ENCODE results near the gene PRR19.

The PRR19 gene

DNA sequence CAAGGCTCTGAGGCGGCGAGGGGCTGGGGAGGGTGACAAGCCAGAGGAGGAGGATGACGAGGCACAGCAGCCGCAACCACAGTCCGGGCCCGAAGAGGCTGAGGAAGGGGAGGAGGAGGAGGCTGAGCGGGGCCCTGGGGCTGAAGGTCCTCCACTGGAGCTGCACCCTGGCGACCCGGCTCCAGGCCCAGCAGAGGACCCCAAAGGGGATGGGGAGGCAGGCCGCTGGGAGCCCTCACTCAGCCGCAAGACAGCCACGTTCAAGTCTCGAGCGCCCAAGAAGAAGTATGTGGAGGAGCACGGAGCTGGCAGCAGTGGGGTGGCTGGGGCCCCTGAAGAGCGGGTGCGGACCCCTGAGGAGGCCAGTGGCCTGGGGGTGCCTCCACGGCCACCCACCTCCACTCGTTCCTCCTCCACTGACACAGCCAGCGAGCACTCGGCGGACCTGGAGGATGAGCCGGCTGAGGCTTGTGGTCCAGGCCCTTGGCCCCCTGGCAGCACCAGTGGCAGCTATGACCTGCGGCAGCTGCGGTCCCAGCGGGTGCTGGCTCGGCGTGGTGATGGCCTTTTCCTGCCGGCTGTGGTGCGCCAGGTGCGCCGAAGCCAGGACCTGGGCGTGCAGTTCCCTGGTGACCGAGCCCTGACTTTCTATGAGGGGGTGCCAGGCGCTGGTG, 29.9 kb upstream of the PRR19 start:
- no peak for DNase-seq

DNA sequence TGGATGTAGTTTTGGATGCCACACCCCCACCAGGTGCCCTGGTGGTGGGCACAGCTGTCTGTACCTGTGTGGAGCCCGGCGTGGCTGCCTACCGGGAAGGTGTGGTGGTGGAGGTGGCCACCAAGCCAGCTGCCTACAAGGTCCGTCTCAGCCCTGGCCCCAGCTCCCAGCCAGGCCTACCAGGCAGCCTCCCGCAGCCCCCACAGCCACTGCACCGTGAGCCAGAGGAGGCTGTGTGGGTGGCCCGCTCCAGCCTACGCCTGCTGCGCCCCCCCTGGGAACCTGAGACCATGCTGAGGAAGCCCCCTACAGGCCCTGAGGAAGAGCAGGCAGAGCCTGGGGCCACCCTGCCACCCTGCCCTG, 29.4 kb upstream of the PRR19 start:
- DNase-seq: no peak

DNA sequence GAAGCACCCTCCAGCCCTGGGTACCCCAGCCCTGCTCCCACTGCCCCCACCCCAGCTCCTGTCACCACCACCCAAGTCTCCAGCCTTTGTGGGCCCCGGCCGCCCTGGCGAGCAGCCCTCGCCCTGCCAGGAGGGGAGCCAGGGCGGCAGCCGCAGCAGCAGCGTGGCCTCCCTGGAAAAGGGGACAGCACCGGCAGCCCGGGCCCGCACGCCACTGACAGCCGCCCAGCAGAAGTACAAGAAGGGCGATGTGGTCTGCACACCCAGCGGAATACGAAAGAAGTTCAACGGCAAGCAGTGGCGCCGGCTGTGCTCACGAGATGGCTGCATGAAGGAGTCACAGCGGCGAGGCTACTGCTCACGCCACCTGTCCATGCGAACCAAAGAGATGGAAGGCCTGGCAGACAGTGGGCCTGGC, 28.9 kb upstream of the PRR19 start:
- no peak for DNase-seq

DNA sequence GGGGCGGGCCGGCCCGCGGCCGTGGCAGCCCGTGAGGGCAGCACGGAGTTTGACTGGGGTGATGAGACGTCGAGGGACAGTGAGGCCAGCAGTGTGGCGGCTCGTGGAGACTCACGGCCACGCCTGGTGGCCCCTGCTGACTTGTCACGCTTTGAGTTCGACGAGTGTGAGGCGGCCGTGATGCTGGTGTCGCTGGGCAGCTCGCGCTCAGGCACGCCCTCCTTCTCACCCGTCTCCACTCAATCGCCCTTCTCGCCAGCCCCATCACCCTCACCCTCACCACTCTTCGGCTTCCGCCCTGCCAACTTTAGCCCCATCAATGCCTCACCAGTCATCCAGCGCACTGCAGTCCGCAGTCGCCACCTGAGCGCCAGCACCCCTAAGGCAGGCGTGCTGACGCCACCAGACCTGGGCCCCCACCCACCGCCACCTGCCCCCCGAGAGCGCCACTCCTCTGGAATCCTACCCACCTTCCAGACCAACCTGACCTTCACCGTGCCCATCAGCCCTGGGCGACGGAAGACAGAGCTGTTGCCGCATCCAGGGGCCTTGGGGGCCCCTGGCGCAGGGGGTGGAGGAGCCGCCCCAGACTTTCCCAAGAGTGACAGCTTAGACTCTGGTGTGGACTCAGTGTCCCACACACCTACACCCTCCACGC, 28.4 kb upstream of the PRR19 start:
- DNase-seq: no peak

DNA sequence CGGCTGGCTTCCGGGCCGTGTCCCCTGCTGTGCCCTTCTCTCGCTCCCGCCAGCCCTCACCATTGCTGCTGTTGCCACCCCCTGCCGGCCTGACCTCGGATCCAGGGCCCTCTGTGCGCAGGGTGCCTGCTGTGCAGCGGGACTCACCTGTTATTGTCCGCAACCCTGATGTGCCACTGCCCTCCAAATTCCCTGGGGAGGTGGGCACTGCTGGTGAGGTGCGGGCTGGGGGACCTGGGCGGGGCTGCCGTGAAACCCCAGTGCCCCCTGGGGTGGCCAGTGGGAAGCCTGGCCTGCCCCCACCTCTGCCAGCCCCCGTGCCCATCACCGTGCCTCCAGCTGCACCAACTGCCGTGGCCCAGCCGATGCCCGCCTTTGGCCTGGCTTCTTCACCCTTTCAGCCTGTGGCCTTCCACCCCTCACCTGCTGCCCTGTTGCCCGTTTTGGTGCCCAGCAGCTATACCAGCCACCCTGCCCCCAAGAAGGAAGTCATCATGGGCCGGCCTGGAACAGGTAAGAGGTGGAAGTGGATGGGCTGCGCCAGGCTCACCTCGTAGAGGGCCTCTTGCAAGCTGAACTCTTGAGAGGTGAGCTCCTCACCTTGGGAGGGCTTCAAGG, 27.8 kb upstream of the PRR19 start:
- DNase-seq: no peak

DNA sequence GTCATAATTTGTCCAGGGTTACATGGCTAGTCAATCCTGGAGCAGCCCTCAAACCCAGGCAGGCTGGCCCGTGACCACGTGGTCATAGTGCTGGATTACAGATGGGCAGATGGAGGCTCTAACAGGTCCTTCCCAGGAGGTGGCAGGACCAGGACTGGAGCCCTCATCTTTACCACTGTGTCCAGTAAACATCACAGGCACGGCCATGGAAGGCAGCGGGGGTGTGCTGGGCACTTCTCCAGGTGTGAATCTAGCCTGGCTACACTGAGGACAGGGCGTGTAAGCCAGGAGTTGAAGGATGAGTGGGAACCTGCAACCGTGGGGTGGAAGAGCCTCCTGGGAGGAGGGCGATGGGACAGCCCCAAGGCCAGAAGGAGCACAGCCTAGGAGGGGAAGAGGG, 26.8 kb upstream of the PRR19 start:
- no peak for DNase-seq

DNA sequence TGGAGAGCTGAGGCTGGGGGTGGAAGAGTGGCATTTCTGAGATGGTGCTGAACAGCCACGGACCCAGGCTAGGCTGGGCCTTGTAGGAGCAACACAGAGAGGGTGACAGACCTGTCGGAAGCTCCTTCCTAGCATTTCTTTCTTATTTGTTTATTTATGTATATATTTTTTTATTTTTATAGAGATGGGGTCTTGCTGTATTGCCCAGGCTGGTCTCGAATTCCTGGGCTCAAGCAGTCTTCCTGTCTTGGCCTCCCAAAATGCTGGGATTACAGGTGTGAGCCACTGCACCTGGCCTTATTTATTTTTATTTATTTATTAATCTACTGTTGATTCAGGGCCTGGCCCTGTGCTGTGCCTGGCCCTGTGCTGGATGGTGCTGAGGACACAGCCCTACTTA, 26.4 kb upstream of the PRR19 start:
- no peak for DNase-seq

DNA sequence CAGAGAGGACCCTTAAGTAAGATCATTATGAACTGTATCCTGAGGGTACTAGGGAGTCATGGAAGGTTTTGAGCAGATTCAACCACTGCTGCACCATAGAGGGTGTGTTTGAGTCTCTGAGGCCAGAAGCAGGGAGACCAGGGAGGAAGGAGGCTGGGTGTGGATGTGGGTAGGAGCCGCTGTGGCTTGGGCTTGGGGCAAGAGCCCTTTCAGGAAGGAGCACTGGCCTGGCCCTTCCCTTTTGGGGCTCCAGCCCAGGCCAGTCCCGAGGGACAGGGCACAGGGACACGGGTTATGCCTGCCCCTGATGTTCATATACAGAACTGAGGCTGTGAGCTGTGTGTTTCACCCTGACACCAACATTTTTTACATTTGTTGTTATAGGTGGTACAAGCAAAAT, 25.6 kb upstream of the PRR19 start:
- DNase-seq: no peak

DNA sequence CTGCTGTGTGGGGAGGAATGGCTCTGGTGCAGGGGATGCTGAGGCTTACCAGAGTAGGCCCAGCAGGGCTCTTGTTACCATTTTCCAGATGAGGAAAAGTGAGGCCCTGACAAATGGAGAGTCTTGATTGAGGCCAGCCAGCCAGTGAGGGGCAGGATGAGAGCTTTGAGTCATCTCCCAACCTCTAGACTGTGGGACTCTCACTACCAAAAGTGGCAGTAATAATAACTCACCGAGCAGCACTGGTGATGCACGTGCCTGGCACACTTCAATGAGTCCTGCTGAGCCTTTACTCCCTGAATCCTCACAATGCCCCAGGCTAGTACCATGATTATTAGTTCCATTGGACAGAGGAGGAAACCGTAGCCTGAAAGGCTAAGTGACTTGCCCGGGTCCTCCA, 25.1 kb upstream of the PRR19 start:
- no peak for DNase-seq

DNA sequence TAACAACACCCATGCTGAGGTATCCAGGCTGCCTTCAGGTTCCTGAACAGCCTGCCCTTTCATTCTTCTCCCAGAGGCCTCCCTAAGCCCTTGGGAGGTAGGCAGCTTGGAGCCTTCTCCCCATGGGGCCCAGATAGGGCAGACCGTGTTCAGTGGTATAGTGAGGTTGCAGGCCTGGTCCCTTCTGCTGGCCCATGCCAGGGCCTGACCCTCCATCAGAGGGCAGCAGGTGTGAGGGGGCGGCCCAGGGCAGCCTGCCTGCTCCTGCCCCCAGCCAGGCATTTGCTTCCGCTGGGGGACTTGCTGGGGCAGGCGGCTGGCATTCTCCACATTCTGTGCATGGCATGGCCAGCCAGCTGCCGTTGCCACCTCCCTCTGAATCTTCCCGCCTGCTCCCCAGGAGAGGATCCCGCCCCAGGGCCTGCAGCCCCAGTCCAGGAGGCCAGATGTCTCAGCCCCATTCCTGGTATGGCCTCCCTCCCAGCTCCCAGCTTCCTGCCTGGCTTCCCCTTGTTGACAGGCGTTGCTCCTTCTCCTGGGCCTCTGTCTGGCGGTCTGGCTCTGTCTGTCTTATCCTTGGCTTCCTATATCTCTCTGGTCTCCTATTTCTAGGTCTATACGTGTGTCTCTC, 24.0 kb upstream of the PRR19 start:
- no peak for DNase-seq

DNA sequence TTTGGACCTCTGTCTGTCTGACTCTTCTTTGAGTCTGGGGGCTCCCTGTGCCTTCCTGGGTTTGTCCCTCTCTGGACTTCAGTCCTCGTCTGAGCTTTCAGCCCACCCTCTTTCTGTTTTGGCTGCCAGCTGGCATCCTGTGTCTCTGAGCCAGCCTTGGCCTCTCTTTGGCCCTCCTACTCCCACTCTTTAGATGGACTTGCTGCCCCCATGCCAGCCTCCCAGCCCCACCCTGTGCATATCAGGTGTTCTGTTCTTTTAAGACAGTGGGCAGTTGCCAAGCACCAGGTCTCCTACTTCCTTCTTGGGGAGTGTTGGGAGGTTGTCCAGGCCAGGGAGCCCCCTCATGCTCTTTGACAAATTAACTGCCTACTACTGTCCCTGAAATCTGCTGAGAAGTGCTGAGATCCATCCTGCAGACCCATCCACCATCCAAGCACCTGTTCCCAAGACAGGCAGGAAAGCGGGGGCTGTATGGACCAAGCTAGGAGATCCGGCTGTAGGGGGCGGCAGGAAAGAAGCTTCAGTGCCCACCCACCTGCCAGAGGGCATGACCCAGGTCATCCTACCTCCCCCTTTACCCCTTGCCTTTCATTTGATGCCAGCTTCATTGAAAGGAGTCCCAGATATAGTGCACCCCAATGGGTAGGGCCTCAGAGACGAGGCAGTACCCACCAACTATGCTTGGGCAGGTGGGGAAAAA, 23.3 kb upstream of the PRR19 start:
- DNase-seq: no peak

DNA sequence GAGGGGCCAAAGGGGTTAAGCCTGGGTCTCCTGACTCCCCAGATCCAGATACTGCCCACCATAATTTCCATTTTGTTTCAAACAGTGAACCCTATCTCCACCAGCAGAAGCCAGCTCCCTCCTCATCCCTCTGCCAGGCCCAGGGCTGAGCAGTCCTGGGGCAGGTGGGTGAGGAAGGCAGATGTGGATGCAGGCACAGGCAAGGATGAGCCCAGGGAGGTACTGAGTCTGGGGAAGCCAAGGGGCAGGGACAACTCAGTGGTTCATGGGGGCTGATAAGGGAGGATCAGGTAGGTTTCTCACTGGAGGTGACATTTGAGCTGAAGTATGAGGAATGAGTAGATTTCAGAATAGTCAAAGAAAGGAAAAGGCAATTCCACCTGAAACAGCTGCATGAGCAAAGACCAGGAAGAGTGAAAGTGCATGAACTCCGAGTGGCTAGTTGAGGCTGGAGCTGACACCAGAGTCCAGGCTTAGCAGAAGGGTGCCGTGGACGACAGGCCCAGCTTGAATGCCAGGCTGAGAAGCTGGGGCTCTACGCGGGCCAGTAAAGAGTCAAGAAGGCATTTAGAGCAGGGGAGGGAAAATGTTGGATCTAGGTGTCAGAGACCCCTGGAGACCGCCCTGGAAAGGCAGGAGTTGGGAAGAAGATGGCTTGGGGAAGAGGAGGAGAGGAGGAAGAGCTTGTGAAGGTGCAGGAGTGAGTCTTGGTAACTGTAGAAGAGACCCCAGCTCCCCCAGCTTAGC, 22.6 kb upstream of the PRR19 start:
- no peak for DNase-seq

DNA sequence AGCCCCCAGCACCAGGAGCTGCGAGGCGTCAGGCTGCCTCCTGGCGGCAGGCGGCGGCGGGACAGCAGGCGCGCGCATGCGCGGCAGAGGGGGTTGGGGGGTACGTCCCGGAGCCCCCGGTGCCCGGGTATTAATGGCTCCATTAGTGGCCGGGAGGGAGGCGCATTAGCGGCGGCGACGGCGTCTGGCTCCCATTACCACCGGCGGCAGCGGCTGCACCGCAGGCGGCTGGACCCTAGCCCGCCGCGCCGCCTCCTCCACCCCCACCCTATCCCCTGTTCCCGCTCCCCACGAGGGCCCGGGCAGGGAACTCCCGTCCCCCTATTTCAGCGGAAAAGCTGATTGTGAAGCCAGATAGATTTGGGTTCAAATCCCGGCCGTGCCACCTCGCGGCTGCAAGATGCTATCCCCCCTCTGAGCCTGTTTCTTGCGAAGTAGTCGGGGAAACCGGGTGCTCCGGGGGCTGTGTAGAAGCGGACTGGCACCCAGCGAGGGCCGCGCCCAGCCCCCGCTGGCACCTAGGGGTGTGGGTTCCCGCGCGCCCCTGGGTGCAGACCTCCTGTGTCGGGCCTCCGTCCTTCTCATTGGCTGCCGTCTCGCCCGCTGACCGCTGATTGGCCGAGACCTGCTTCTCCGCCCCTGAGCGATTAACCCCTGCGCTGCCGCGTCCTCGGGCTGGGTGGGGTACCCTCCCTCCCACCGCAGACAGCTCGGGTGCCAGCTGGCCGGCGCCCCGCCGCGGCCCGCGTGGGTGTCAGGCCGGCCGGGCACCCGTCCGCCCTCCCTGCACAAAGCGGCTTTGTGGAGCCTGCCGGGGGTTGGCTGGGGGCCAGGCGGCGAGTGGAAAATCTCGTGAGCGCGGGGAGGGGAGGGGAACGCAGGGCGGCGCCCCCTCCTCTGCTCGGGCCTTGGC, 21.8 kb upstream of the PRR19 start:
- DNase-seq: peak; percentile 85

DNA sequence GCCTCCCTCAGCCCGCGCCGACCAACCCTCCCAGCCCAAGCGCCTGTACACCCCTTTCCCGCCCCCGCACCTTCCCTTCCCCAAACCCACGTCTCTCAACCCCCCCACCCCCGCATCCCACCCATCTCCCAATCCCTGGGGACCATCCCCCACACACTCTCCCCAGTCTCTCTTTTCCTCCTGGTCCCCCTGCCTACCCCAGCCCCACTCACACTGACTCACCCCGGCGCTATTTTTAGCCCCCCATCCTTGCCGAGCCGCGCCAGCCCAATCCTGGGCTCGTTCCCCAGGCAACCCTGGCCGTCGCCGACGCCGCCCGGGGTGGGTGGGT, 21.2 kb upstream of the PRR19 start:
- no peak for DNase-seq

DNA sequence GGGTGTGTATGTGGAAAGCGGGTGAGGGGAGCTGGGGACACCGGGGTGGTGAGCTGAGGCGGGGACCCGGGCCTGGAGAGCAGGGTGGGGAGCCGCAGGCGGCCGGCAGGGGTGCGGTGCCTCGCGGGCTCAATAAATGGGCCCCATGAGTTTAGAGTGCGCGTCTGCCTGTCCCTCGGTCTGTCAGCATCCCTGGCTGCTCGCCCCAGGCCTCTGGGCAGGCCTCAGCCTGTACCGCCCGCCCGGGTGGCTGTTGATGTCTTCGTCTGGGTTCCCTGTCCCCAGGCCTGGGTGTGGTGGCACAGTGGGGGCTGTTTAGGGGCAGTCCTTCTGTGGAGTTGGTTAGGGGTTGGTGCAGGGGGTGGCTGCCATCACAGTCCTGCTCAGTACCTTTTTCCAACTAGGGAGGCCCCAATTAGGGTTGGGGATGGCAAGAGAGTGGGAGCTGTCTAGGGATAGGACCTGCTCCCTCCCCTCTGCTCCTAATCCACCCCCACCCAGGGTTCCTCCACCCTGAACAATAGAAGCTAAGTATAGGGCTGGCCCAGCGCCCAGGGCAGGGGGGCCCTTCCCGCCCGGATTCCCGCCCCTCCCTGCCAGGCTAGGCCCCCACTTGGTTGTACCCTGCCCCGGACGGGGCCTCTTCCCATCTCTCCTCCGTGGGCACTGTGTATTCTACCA, 20.6 kb upstream of the PRR19 start:
- no peak for DNase-seq

DNA sequence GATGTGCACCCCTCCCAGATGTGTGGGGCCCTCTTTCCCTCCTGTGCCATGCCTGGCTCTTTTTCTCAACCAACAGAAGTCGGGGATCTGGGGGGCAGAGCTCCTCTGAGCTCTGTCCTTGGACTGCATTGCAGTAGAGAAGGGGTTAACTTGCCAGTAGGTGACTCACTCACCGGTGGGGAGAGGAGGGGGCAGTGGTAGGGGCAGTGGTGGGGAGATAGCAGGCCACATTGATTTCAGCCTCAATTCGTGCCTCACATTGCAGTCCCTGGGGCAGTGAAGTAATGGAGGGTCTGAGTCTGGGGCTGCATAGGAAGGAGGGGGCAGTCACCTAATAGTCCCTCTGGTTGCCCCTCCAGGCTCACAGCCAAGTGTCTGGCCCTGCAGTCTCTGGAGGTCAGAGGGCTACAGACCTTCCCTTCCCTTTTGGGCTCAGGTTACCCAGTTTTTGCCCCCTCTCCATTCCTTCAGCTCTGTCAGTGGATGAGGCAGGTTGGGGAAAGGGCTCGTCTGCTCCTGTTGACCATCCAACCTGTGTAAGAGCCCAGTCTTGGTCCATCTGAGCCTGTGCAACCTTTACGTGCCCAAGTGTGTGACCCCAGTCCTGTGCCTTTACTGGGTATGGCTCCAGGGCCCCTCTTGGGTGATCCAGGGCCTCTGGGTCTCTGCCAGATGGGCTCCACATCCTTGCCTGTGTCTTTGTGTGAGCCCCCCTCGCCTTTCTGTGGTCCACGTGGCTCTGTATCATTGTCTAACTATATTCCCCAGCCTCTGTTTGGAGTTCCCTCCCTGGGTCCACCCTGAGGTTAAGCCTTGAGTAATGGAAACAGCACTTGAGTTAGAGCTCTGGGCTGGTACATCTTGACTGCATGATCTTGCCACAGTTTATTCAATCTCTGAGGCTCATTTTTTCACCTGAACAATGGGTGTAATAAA, 19.8 kb upstream of the PRR19 start:
- DNase-seq: no peak

DNA sequence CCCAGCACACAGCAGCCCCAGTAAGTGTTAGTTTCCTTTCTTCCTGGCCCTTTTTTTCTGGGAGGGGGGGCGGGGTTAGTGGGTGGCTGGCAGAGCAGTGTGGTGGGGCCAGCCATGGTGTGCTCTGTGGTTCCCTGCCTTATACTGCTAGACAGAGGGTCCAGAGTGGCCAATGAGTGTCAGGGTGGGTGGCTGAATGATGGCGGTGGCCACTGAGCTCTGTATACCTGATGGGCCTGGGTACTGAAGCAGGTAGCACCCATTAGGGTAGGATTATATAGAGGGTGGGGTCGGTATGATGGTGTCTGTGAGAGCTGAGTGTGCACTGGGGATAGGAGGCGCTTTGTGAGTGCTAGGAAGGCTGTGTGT, 19.1 kb upstream of the PRR19 start:
- DNase-seq: no peak

DNA sequence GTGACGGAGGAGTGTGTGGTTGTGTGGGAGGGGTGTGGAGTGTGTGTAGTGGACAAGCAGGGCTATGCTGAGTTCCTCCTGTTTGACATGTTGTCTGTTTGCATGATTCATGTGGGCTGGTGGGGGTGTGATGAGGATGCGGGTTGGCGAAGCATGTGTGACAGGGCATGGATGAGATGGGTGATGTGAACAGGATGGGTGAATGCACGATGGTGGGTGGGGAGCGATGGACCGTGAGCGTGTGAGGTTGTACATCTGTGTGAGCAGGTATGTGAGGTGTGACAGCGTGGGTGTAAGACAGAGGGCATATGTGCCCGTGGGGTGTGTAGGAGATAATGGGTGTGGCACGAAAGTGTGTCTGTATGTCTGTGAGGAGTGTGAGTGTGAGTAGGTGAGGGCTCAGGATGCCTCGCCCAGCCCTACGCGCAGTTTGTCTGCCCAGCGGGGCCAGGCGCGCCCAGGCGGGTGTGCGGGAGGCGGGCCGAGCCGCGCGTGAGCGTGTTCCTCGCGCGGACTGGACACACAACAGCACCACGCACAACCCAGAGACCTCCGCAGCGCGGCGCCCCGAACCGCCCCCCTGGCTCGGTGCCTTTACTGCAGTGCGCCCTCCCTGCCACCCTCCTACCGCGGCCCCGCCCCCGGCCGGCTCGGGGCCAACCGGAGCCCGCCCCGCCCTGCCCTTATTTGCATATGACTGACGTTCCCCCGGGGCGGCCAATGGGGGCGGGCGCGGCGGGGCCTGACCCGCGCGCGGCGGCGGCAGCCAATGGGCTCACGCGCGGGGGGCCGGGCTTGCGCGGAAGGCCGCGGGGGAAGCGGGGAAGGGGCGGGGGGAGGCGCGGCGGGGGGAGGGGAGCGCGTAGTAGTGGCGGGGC, 18.5 kb upstream of the PRR19 start:
- peak; percentile 50 for DNase-seq

DNA sequence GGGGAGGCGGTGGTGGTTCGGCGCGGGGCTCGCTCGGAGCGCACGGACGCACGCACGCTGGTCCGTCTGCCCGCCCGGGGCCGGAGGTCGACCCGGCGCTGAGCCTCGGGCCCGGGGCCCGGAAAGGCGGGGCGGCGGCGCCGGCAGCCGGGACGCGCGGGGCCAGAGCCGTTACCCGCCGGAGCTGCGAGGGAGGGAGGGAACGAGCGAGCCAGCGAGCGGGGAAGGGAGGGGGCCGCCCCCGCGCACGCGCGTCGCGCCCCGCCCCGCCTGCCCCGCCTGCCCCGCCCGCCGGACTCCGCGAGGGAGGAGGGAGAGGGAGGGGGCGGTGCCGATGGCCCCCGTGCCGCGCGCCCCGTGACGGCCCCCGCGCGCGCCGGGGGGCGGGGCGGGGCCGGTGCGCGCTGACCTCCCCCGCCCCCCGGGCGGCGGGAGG, 17.8 kb upstream of the PRR19 start:
- no peak for DNase-seq

Measured in NCI-H1436 treated with DMSO at 0.1 percent for 48 hours (cell line).